HG03159 (cell line): Measurements from ENCODE around the gene ASIC3.
"Not testable (repeated sequence)": the region's sequence is repeated elsewhere in the genome, so short reads cannot be mapped to it uniquely, and the experiment has no call there.

Experiments used
- ATAC-seq: cut with Tn5 transposase; IDR thresholded peaks from one replicate; pipeline ENCODE4 v1.9.1; 2021; ENCODE audit warnings: mild to moderate bottlenecking, moderate library complexity; ENCODE audit not compliant: unreplicated experiment

Gene ASIC3

GRCh38 chr7:151047976-151048815 is at the start of gene ASIC3:
Gene ASIC3 (plus strand): TSS chr7:151048531. CDS start chr7:151048886, 355 bp downstream.
- ATAC-seq, result no peak

- no peak for ATAC-seq
These were observed 49.3 kb upstream of the ASIC3 start for GRCh38 chr7:150999001-150999400.

- ATAC-seq, result no peak
These were observed 48.7 kb upstream of the ASIC3 start for GRCh38 chr7:150999497-151000230.

GRCh38 chr7:151000897-151001495 is 47.3 kb upstream of the ASIC3 start:
- no peak for ATAC-seq

- ATAC-seq, result no peak
These were observed 46.8 kb upstream of the ASIC3 start for GRCh38 chr7:151001546-151001945.

GRCh38 chr7:151003572-151003971 is 44.8 kb upstream of the ASIC3 start:
- no peak for ATAC-seq

- no peak for ATAC-seq
These were observed 42.8 kb upstream of the ASIC3 start for GRCh38 chr7:151005566-151005965.

- ATAC-seq, result no peak
These were observed 41.6 kb upstream of the ASIC3 start for GRCh38 chr7:151006590-151007300.

- ATAC-seq, result no peak
These were observed 40.8 kb upstream of the ASIC3 start for GRCh38 chr7:151007469-151007898.

- no peak for ATAC-seq
These were observed 40.2 kb upstream of the ASIC3 start for GRCh38 chr7:151008143-151008510.

GRCh38 chr7:151008511-151009323 is 39.6 kb upstream of the ASIC3 start:
- ATAC-seq, result no peak

GRCh38 chr7:151009327-151010036 is 38.8 kb upstream of the ASIC3 start:
- ATAC-seq, result no peak

- ATAC-seq, result no peak
These were observed 38.4 kb upstream of the ASIC3 start for GRCh38 chr7:151010037-151010306.

GRCh38 chr7:151010307-151011096 is 37.8 kb upstream of the ASIC3 start:
- ATAC-seq, result no peak

GRCh38 chr7:151011097-151011409 is 37.3 kb upstream of the ASIC3 start:
- no peak for ATAC-seq

GRCh38 chr7:151011616-151012015 is 36.7 kb upstream of the ASIC3 start:
- not testable (repeated sequence) for ATAC-seq

- no peak for ATAC-seq
These were observed 36.2 kb upstream of the ASIC3 start for GRCh38 chr7:151012031-151012692.

GRCh38 chr7:151012911-151013347 is 35.4 kb upstream of the ASIC3 start:
- ATAC-seq, result no peak

- no peak for ATAC-seq
These were observed 35.0 kb upstream of the ASIC3 start for GRCh38 chr7:151013356-151013732.
